H9 (cell line): ENCODE results near the gene MEGF9. TPM values are rescaled to one million over a fixed set of nuclear protein-coding genes. Genes with fewer than 3 reads are reported as not detected.

Source experiments
- DNase-seq: peaks from one replicate; pipeline ENCODE4 v3.0.0-alpha.2; 2017
- H2AFZ ChIP-seq: one replicate; pipeline ENCODE4 v1.6.1; 2013; ENCODE audit warnings: mild to moderate bottlenecking, low read length, control low read depth, moderate library complexity
- H2AK5ac ChIP-seq: 2 replicates; pipeline ENCODE4 v1.6.1; 2013; ENCODE audit warnings: low read length, control low read depth, mixed read lengths; ENCODE audit not compliant: insufficient read length
- H2BK120ac ChIP-seq: one replicate; pipeline ENCODE4 v1.6.1; 2013; ENCODE audit warnings: low read depth, mild to moderate bottlenecking, low read length, control low read depth, inconsistent platforms; ENCODE audit not compliant: poor library complexity, severe bottlenecking
- H2BK12ac ChIP-seq: 2 replicates; pipeline ENCODE4 v1.6.1; 2013; ENCODE audit warnings: low read length, control low read depth, mixed read lengths, low read depth; ENCODE audit not compliant: insufficient read length
- H2BK15ac ChIP-seq: 2 replicates; pipeline ENCODE4 v1.6.1; 2013; ENCODE audit warnings: low read depth, low read length, control low read depth
- H2BK20ac ChIP-seq: one replicate; pipeline ENCODE4 v1.6.1; 2013; ENCODE audit warnings: low read depth, mild to moderate bottlenecking, low read length, control low read depth, inconsistent platforms; ENCODE audit not compliant: poor library complexity, severe bottlenecking
- H2BK5ac ChIP-seq: 2 replicates; pipeline ENCODE4 v1.6.1; 2013; ENCODE audit warnings: low read length, control low read depth, mixed read lengths; ENCODE audit not compliant: insufficient read length
- H3K14ac ChIP-seq: 2 replicates; pipeline ENCODE4 v1.6.1; 2013; ENCODE audit warnings: low read length, control low read depth; ENCODE audit not compliant: insufficient read depth
- H3K18ac ChIP-seq: 2 replicates; pipeline ENCODE4 v1.6.1; 2013; ENCODE audit warnings: low read depth, mild to moderate bottlenecking, mixed read lengths, low read length, control low read depth; ENCODE audit not compliant: insufficient read length
- H3K23ac ChIP-seq: 2 replicates; pipeline ENCODE4 v1.6.1; 2013; ENCODE audit warnings: low read length, control low read depth, mixed read lengths, low read depth; ENCODE audit not compliant: insufficient read length
- H3K23me2 ChIP-seq: 2 replicates; pipeline ENCODE4 v1.6.1; 2013; ENCODE audit warnings: low read depth, mild to moderate bottlenecking, mixed read lengths, low read length, control low read depth; ENCODE audit not compliant: insufficient read length, poor library complexity, severe bottlenecking
- H3K27ac ChIP-seq: 2 replicates; pipeline ENCODE4 v1.5.1; 2013; ENCODE audit warnings: low read length, control low read depth, mixed read lengths, low read depth; ENCODE audit not compliant: insufficient read length
- H3K27me3 ChIP-seq: 2 replicates; pipeline ENCODE4 v1.6.1; 2013; ENCODE audit warnings: low read length, control low read depth, inconsistent platforms; ENCODE audit not compliant: insufficient read depth
- H3K4ac ChIP-seq: 2 replicates; pipeline ENCODE4 v1.6.1; 2013; ENCODE audit warnings: low read depth, mild to moderate bottlenecking, control low read depth, inconsistent platforms, low read length, moderate library complexity
- H3K4me1 ChIP-seq: 2 replicates; pipeline ENCODE4 v1.6.1; 2013; ENCODE audit warnings: low read length, control low read depth, inconsistent platforms; ENCODE audit not compliant: insufficient read depth
- H3K4me2 ChIP-seq: 2 replicates; pipeline ENCODE4 v1.6.1; 2013; ENCODE audit warnings: low read length, control low read depth, mixed read lengths; ENCODE audit not compliant: insufficient read length, insufficient read depth
- H3K56ac ChIP-seq: 2 replicates; pipeline ENCODE4 v1.6.1; 2013; ENCODE audit warnings: low read depth, mild to moderate bottlenecking, mixed read lengths, low read length, control low read depth; ENCODE audit not compliant: insufficient read length
- H3K79me1 ChIP-seq: 2 replicates; pipeline ENCODE4 v1.6.1; 2013; ENCODE audit warnings: low read depth, mild to moderate bottlenecking, moderate library complexity, low read length, control low read depth, inconsistent platforms; ENCODE audit not compliant: insufficient read depth, poor library complexity, severe bottlenecking
- H3K79me2 ChIP-seq: 2 replicates; pipeline ENCODE4 v1.6.1; 2013; ENCODE audit warnings: low read length, control low read depth, inconsistent platforms; ENCODE audit not compliant: insufficient read depth
- H3K9ac ChIP-seq: 2 replicates; pipeline ENCODE4 v1.6.1; 2013; ENCODE audit warnings: low read length, control low read depth, mixed read lengths; ENCODE audit not compliant: insufficient read length; ENCODE audit errors: extremely low read depth
- H3K9me3 ChIP-seq: one replicate; pipeline ENCODE4 v1.6.1; 2013; ENCODE audit warnings: low read depth, low read length, inconsistent platforms; ENCODE audit not compliant: control insufficient read depth
- H3T11ph ChIP-seq: one replicate; pipeline ENCODE4 v1.6.1; 2013; ENCODE audit warnings: mild to moderate bottlenecking, low read length, control low read depth, inconsistent platforms
- H4K20me1 ChIP-seq: one replicate; pipeline ENCODE4 v1.6.1; 2013; ENCODE audit not compliant: control insufficient read depth, insufficient read length, insufficient read depth
- H4K5ac ChIP-seq: 2 replicates; pipeline ENCODE4 v1.6.1; 2013; ENCODE audit warnings: low read depth, mild to moderate bottlenecking, mixed read lengths, low read length, control low read depth; ENCODE audit not compliant: insufficient read length
- H4K8ac ChIP-seq: replicated peaks from 2 replicates; pipeline ENCODE4 v1.6.1; 2013; ENCODE audit warnings: low read length, control low read depth, mixed read lengths, low read depth; ENCODE audit not compliant: insufficient read length
- H4K91ac ChIP-seq: 2 replicates; pipeline ENCODE4 v1.6.1; 2013; ENCODE audit warnings: low read depth, mild to moderate bottlenecking, moderate library complexity, mixed read lengths, low read length, control low read depth; ENCODE audit not compliant: insufficient read length
- H3K27ac Mint-ChIP-seq, 3 experiments: 2 replicates in 2 of 3; 3 replicates in 1 of 3; pipeline ENCODE4 v1.8.0; 2020 to 2021; ENCODE audit warnings: mixed read lengths in 3 of 3, mild to moderate bottlenecking in 1 of 3, moderate library complexity in 1 of 3
- H3K27me3 Mint-ChIP-seq: 2 replicates; pipeline ENCODE4 v1.8.0; 2021; ENCODE audit warnings: low read depth, mild to moderate bottlenecking, moderate library complexity, mixed read lengths
- H3K36me3 Mint-ChIP-seq, 3 experiments: 2 replicates in 2 of 3; 3 replicates in 1 of 3; pipeline ENCODE4 v1.8.0; 2020 to 2021; ENCODE audit warnings: low read depth in 3 of 3, mixed read lengths in 3 of 3; ENCODE audit not compliant: insufficient read depth in 1 of 3
- H3K4me1 Mint-ChIP-seq, 2 experiments: 2 replicates each; pipeline ENCODE4 v1.8.0; 2020; ENCODE audit warnings: mixed read lengths in 2 of 2
- H3K4me3 Mint-ChIP-seq, 2 experiments: 2 replicates in 1 of 2; 3 replicates in 1 of 2; pipeline ENCODE4 v1.8.0; 2020 to 2021; ENCODE audit warnings: mild to moderate bottlenecking in 2 of 2, mixed read lengths in 2 of 2, moderate library complexity in 1 of 2
- H3K9me3 Mint-ChIP-seq, 2 experiments: 2 replicates in 1 of 2; 3 replicates in 1 of 2; pipeline ENCODE4 v1.8.0; 2020; ENCODE audit warnings: mild to moderate bottlenecking in 2 of 2, mixed read lengths in 2 of 2, moderate library complexity in 1 of 2
- WGBS: extraction: QIAGEN DNeasy Blood & Tissue Kit; methylation state at CpG from one replicate; pipeline ENCODE4 v1.1.7; 2013; ENCODE audit warnings: missing lambda C conversion rate, low lambda C conversion rate, mixed read lengths; ENCODE audit not compliant: insufficient read length; ENCODE audit errors: extremely low coverage; 5-methylcytosine and 5-hydroxymethylcytosine counted together
- total RNA-seq: library from RNA; stranded (reverse); gene quantifications from 2 replicates; pipeline ENCODE4 v1.2.1, GENCODE V29; 2021
- TF ChIP-seq, protein P1 (sequence below): fragments of 200-600 bp; sonication (generic); conservative IDR thresholded peaks from 3 replicates; pipeline ENCODE4 v1.8.0; 2021; ENCODE audit warnings: antibody characterized with exemption, mild to moderate bottlenecking

Gene MEGF9
- total RNA-seq, 1 experiment from 2014 or later = 0.94 TPM

DNA sequence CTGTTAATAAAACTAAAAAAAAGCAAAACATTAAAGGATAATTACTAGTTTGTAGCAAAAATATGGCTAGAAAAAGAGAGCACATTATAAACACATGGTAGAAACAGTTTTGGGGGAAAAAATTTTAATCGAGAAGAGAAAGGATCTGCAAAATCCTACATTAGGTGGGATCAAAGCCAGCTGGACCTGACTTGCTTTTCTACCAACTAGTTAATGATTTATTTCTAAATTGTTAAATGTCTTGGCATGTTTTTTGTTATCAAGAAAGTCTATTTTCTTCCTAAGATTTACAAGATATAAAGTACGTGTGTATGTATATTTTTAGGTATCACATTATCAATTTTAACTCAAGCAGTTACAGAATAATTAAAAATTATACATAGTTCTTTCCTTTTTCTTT, 87.2 kb downstream of the MEGF9 start:
- no CpG with 5 or more reads among the region's 2 CpGs for WGBS

More for the DNA sequence above, 87.2 kb downstream of the MEGF9 start:
- Histone ChIP-seq H3K56ac (no peak overlapping the region), H3K4ac (no peak overlapping the region), H3T11ph (no peak overlapping the region), H2AFZ (no peak overlapping the region), H4K91ac (no peak overlapping the region), H4K8ac (no peak overlapping the region), H3K14ac (no peak overlapping the region), H2BK5ac (no peak overlapping the region), H4K5ac (no peak overlapping the region), H3K79me2 (no peaks in the 10 kb centered on the region), H3K4me1 (no peaks in the 10 kb centered on the region), H3K18ac (no peak overlapping the region), H2BK12ac (no peak overlapping the region), H2BK20ac (no peak overlapping the region), H3K27ac (no peak overlapping the region), H3K9me3 (no peaks in the 10 kb centered on the region), H3K27me3 (no peaks in the 10 kb centered on the region), H3K23ac (no peak overlapping the region), H2BK15ac (no peak overlapping the region), H3K4me2 (no peak overlapping the region), H4K20me1 (no peaks in the 10 kb centered on the region), H3K79me1 (no peaks in the 10 kb centered on the region), H3K23me2 (no peaks in the 10 kb centered on the region), H3K9ac (no peak overlapping the region), H2BK120ac (no peak overlapping the region), H2AK5ac (no peak overlapping the region)
- Mint-ChIP-seq H3K9me3 (no peaks in the 10 kb centered on the region), H3K27me3 (no peaks in the 10 kb centered on the region; the same call in 1 of the 2 replicates), H3K27ac (no peak overlapping the region), H3K36me3 (no peaks in the 10 kb centered on the region), H3K4me1 (peaks cover 5 to 6% of the 10 kb centered on the region in 2 experiments), H3K4me3 (no peak overlapping the region)
- DNase-seq = no peak
- TF ChIP-seq, protein P1, sequence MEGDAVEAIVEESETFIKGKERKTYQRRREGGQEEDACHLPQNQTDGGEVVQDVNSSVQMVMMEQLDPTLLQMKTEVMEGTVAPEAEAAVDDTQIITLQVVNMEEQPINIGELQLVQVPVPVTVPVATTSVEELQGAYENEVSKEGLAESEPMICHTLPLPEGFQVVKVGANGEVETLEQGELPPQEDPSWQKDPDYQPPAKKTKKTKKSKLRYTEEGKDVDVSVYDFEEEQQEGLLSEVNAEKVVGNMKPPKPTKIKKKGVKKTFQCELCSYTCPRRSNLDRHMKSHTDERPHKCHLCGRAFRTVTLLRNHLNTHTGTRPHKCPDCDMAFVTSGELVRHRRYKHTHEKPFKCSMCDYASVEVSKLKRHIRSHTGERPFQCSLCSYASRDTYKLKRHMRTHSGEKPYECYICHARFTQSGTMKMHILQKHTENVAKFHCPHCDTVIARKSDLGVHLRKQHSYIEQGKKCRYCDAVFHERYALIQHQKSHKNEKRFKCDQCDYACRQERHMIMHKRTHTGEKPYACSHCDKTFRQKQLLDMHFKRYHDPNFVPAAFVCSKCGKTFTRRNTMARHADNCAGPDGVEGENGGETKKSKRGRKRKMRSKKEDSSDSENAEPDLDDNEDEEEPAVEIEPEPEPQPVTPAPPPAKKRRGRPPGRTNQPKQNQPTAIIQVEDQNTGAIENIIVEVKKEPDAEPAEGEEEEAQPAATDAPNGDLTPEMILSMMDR = no peak
